Retinal pigment epithelial cell (primary cell): Measurements from ENCODE around the gene ZSWIM1.

Source experiments
- DNase-seq: peaks from one replicate; pipeline ENCODE4 v3.0.0-alpha.2; 2010; ENCODE audit warnings: low read depth
- H3K4me3 ChIP-seq: 2 replicates; pipeline ENCODE4 v1.5.1; 2011; ENCODE audit warnings: mild to moderate bottlenecking, low read length, control low read depth, moderate library complexity
- TF ChIP-seq, protein P1 (sequence below): conservative IDR thresholded peaks from 2 replicates; pipeline ENCODE4 v1.5.1; 2011; ENCODE audit warnings: low read depth, low read length, control low read depth, inconsistent platforms

ZSWIM1 gene

GRCh38 chr20:45880988-45881788, at the start of gene ZSWIM1:
Gene ZSWIM1, plus strand, starts transcription at chr20:45881227. Its CDS starts 1,366 bp downstream, at chr20:45882593.
- DNase-seq = peak; percentile 94
- TF ChIP-seq, protein P1, sequence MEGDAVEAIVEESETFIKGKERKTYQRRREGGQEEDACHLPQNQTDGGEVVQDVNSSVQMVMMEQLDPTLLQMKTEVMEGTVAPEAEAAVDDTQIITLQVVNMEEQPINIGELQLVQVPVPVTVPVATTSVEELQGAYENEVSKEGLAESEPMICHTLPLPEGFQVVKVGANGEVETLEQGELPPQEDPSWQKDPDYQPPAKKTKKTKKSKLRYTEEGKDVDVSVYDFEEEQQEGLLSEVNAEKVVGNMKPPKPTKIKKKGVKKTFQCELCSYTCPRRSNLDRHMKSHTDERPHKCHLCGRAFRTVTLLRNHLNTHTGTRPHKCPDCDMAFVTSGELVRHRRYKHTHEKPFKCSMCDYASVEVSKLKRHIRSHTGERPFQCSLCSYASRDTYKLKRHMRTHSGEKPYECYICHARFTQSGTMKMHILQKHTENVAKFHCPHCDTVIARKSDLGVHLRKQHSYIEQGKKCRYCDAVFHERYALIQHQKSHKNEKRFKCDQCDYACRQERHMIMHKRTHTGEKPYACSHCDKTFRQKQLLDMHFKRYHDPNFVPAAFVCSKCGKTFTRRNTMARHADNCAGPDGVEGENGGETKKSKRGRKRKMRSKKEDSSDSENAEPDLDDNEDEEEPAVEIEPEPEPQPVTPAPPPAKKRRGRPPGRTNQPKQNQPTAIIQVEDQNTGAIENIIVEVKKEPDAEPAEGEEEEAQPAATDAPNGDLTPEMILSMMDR = no peak
- H3K4me3 ChIP-seq = peak within 1 kb of the TSS; percentile 88

DNA sequence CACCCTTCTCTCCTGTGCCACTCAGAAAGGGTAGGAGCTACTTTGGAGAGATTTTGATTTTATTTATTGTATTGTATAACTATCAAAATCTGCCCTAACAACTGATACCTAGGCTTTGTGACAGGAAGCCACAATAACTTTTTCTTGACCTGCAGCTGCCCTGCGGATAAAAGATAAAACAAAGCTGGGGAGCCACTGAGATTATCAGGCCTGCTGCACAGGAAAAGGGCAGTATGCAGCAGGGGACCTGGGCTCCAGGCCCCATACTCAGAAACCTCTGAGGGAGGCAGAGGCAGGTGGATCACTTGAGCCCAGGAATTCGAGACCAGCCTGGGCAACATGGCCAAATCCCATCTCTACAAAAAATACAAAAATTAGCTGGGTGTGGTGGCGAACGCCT, 48.4 kb upstream of the ZSWIM1 start:
- no peak for DNase-seq
- H3K4me3 ChIP-seq = no peak overlapping the region
- TF ChIP-seq, protein P1 = no peak

DNA sequence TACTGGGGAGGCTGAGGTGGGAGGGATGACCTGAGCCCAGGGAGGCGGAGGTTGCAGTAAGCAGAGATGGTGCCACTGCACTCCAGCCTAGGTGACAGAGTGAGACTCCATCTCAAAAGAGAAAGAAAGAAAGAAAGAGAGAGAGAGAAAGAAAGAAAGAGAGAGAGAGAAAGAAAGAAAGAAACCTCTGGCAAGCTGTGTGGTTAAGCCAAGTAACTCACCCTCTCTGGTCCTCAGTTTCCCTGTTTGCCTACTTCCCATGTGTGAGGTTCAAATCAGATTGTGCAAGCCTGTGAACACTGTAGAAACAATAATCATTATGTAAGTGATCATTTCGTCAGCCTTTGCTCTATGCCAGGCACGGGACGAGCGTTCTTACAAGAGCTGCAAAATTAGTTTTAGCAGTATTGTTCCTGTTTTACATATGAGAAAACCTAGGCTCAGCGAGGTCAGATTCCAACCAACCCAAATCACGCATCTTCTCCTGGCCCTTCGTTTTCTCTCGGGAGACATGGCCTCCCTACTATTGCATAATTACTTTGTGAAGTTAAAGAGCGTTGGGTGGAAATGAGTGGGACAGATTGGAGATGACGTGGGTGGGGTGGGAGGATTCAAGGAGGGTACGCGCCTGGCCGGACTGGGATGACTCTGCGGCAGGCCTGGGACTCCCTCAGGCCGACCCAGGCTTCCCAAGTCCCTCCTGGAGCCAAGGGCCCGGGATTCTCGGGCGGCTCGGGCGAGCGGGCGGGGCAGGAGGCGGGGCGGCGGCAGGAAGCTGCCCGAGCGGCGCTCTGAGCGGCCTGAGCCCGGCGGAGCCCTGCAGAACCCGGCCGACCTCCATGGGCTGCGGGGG, 47.8 kb upstream of the ZSWIM1 start, which contains the start of gene SNX21:
Gene SNX21, plus strand, starts transcription at position 770 of the 853 bp plus-strand sequence. CDS start 121 bp downstream, outside the sequence.
- H3K4me3 ChIP-seq = peak within 1 kb of the TSS; percentile 65
- peak; percentile 38 for DNase-seq
- TF ChIP-seq, protein P1 = no peak

DNA sequence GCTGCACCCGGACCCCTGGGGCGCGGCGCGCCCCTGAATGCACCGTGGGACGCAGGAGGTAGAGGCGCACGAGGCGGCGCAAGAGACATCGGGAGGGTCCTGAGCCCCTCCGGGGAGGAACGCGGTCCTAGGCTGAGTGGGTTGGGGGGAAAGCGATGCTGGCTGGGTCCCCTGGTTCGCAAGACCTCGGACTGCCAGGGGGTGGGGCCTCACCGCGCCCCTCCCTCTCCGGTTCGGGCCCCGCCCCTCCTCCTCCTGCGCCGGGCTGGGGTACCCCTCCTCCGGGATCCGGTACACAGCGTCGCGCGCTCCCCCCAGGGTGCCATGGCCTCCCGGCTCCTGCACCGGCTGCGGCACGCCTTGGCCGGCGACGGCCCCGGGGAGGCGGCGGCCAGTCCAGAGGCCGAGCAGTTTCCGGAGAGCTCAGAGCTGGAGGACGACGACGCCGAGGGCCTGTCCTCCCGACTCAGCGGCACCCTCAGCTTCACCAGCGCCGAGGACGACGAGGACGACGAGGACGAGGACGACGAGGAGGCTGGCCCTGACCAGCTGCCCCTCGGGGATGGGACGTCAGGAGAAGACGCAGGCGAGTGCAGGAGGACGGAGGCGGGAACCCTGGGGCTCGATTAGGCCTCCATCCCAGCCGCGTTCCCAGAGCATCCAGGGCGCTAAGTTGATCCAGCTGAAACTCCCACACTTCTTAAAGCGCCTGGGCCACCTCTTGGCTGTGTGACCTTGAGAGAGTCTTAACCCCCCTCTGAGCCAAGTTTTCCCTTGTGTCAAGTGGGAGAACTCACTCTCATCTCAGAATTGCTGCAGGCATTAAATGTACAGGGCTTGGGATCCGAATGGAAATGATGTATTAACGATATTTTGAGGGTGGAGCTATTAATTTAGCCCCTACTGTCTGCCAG, 46.9 kb upstream of the ZSWIM1 start:
- TF ChIP-seq, protein P1 = no peak
- H3K4me3 ChIP-seq = peak overlapping the region; percentile 65
- DNase-seq = no peak

DNA sequence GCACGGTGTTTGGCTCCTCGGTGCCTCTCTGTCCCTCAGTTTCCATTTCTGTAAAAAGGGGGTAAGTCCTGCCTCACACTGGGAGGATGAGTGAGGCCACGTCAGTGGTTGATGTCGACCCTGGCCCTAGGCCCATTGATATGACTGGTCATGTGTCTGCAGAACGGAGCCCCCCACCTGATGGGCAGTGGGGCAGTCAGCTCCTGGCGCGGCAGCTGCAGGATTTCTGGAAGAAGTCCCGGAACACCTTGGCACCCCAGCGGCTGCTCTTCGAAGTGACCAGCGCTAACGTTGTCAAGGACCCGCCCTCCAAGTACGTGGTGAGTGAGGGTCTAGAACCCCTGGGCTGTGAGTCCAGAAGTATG, 46.2 kb upstream of the ZSWIM1 start:
- H3K4me3 ChIP-seq = peak overlapping the region; percentile 65
- TF ChIP-seq, protein P1 = no peak

GRCh38 chr20:45835329-45835765, 45.7 kb upstream of the ZSWIM1 start:
- TF ChIP-seq, protein P1 = no peak
- no peak overlapping the region for H3K4me3 ChIP-seq
- no peak for DNase-seq

More for the DNA sequence above, 46.2 kb upstream of the ZSWIM1 start:
- no peak for DNase-seq
